Endodermal cell (in vitro differentiated cells): ENCODE measurements around the gene ARRDC1. TPM values are rescaled to one million over a fixed set of nuclear protein-coding genes. Genes with fewer than 3 reads are reported as not detected.
A peak's percentile ranks its signal among the peaks of the same experiment; 100 is the strongest.

Source experiments
- DNase-seq: peaks from one replicate; pipeline ENCODE4 v3.0.0-alpha.2; 2017
- H3K27ac ChIP-seq: 2 replicates; pipeline ENCODE4 v1.5.1; 2013; ENCODE audit warnings: mild to moderate bottlenecking, low read depth, low read length, moderate library complexity
- H3K27me3 ChIP-seq: 2 replicates; pipeline ENCODE4 v1.6.1; 2013; ENCODE audit warnings: mild to moderate bottlenecking, low read length, moderate library complexity; ENCODE audit not compliant: insufficient read depth, control insufficient read depth, poor library complexity, severe bottlenecking
- H3K36me3 ChIP-seq: 2 replicates; pipeline ENCODE4 v1.7.0; 2013; ENCODE audit warnings: mild to moderate bottlenecking, low read length, moderate library complexity; ENCODE audit not compliant: control insufficient read depth, insufficient read depth
- H3K4me1 ChIP-seq: one replicate; pipeline ENCODE4 v1.7.0; 2013; ENCODE audit warnings: low read length; ENCODE audit not compliant: control insufficient read depth, insufficient read depth
- H3K4me3 ChIP-seq: 2 replicates; pipeline ENCODE4 v1.5.1; 2013; ENCODE audit warnings: mild to moderate bottlenecking, low read length, moderate library complexity
- H3K9ac ChIP-seq: 2 replicates; pipeline ENCODE4 v1.6.1; 2013; ENCODE audit warnings: mild to moderate bottlenecking, low read length, moderate library complexity; ENCODE audit not compliant: poor library complexity, severe bottlenecking; ENCODE audit errors: extremely low read depth
- H3K9me3 ChIP-seq: 2 replicates; pipeline ENCODE4 v1.6.1; 2013; ENCODE audit warnings: mild to moderate bottlenecking, low read length, moderate library complexity; ENCODE audit not compliant: control insufficient read depth
- H3K27ac Mint-ChIP-seq: 2 replicates; pipeline ENCODE4 v1.8.0; 2020; ENCODE audit warnings: mixed read lengths
- H3K27me3 Mint-ChIP-seq: 2 replicates; pipeline ENCODE4 v1.8.0; 2021; ENCODE audit warnings: mild to moderate bottlenecking, mixed read lengths; ENCODE audit not compliant: insufficient read depth
- H3K36me3 Mint-ChIP-seq: 2 replicates; pipeline ENCODE4 v1.8.0; 2020; ENCODE audit warnings: low read depth, mixed read lengths
- H3K4me1 Mint-ChIP-seq: 2 replicates; pipeline ENCODE4 v1.8.0; 2020; ENCODE audit warnings: mixed read lengths
- H3K4me3 Mint-ChIP-seq: 2 replicates; pipeline ENCODE4 v1.8.0; 2020; ENCODE audit warnings: mild to moderate bottlenecking, moderate library complexity, mixed read lengths
- H3K9me3 Mint-ChIP-seq: 2 replicates; pipeline ENCODE4 v1.8.0; 2020; ENCODE audit warnings: mild to moderate bottlenecking, mixed read lengths
- WGBS, 2 experiments: methylation state at CpG; one replicate each; pipeline versions ENCODE4 v1.1.5 to v1.1.7; 2013; ENCODE audit warnings: missing lambda C conversion rate in 2 of 2, mixed read lengths in 1 of 2; ENCODE audit not compliant: insufficient coverage in 1 of 2, insufficient read length in 1 of 2; 5-methylcytosine and 5-hydroxymethylcytosine counted together
- total RNA-seq, 2 donors: library from RNA; stranded (reverse); fragmentation: NEBNext Ultra II Directional in 1 of 2; extraction: Animal tissue kit (Norgen Biotek cat#: 25700) in 1 of 2; gene quantifications; 2 replicates in 1 of 2; 3 replicates in 1 of 2; pipeline ENCODE4 v1.2.1, GENCODE V29; 2021
- TF ChIP-seq, protein P1 (sequence below): fragments of 200-600 bp; sonication (generic); conservative IDR thresholded peaks from 2 replicates; pipeline ENCODE4 v1.5.0; 2021; ENCODE audit warnings: antibody characterized with exemption, mild to moderate bottlenecking

The ARRDC1 gene
- total RNA-seq, 2 donors from 2014 or later = 41.5 to 46.2 TPM

DNA sequence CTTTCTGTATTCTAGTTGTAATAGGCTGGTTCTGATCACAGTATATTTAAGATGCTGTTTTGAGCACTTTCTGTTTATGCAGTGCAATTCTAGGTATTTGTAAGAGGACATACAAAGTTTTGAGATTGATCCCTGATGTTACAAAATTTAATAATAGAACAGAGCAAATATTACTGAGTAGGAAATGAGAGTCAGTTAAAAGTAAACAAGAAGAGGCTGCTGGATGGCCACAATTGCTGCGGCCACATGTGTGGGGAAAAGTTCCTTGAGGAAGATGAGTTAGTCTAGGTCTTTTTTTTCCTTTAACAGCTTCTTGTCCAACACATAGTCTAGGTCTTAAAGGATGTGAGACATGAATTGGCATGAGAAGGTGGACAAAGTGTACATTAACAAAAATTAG is 24.6 kb downstream of the ARRDC1 start:
- Mint-ChIP-seq H3K4me1 (peaks cover 15% of the 10 kb centered on the region), H3K27ac (no peak overlapping the region)

DNA sequence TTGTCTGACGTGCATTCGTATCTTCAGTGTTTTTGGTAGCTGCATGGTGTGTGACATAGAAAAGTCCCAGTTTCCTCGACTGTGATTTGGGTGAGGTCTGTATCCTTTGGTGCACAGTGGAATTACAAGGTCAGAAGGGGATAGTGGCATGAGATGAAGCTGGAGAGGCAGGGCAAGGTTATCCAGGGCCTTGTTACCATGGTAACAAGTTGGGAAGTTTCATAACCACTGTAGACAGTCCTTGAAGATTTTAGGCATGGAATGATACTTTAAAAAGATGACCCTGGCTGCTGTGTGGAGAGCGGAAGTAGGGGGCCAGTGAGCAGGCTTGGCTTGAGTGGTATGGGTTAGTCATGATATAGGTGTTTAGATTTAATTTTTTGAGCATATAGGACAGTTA is 25.2 kb downstream of the ARRDC1 start:
- TF ChIP-seq, protein P1, sequence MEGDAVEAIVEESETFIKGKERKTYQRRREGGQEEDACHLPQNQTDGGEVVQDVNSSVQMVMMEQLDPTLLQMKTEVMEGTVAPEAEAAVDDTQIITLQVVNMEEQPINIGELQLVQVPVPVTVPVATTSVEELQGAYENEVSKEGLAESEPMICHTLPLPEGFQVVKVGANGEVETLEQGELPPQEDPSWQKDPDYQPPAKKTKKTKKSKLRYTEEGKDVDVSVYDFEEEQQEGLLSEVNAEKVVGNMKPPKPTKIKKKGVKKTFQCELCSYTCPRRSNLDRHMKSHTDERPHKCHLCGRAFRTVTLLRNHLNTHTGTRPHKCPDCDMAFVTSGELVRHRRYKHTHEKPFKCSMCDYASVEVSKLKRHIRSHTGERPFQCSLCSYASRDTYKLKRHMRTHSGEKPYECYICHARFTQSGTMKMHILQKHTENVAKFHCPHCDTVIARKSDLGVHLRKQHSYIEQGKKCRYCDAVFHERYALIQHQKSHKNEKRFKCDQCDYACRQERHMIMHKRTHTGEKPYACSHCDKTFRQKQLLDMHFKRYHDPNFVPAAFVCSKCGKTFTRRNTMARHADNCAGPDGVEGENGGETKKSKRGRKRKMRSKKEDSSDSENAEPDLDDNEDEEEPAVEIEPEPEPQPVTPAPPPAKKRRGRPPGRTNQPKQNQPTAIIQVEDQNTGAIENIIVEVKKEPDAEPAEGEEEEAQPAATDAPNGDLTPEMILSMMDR = no peak
- peak overlapping the region; percentile 2 for H3K27ac Mint-ChIP-seq
- no peaks in the 10 kb centered on the region for H3K27me3 Mint-ChIP-seq
- Histone ChIP-seq H3K9me3 (no peaks in the 10 kb centered on the region), H3K4me1 (no peaks in the 10 kb centered on the region), H3K27me3 (no peaks in the 10 kb centered on the region), H3K9ac (no peak overlapping the region), H3K36me3 (no peaks in the 10 kb centered on the region), H3K27ac (no peak overlapping the region), H3K4me3 (no peak overlapping the region)
- WGBS, 2 experiments = 83 to 84% methylated on average over 4 of the region's 4 CpGs
- peaks cover 12% of the 10 kb centered on the region for H3K36me3 Mint-ChIP-seq
- H3K4me1 Mint-ChIP-seq = peaks cover 15% of the 10 kb centered on the region
- no peak overlapping the region for H3K4me3 Mint-ChIP-seq
- no peaks in the 10 kb centered on the region for H3K9me3 Mint-ChIP-seq
- DNase-seq = no peak

More for the DNA sequence above, 24.6 kb downstream of the ARRDC1 start:
- Histone ChIP-seq H3K9ac (no peak overlapping the region), H3K27ac (no peak overlapping the region), H3K27me3 (no peaks in the 10 kb centered on the region), H3K9me3 (no peaks in the 10 kb centered on the region), H3K36me3 (peaks cover 4% of the 10 kb centered on the region), H3K4me3 (no peak overlapping the region), H3K4me1 (no peaks in the 10 kb centered on the region)
- no peak for DNase-seq
- Mint-ChIP-seq H3K9me3 (no peaks in the 10 kb centered on the region), H3K36me3 (peaks cover 16% of the 10 kb centered on the region), H3K27me3 (no peaks in the 10 kb centered on the region), H3K4me3 (no peak overlapping the region)
- WGBS, 2 experiments = 95 to 100% methylated on average over 1 of the region's 1 CpG
- TF ChIP-seq, protein P1 = no peak

DNA sequence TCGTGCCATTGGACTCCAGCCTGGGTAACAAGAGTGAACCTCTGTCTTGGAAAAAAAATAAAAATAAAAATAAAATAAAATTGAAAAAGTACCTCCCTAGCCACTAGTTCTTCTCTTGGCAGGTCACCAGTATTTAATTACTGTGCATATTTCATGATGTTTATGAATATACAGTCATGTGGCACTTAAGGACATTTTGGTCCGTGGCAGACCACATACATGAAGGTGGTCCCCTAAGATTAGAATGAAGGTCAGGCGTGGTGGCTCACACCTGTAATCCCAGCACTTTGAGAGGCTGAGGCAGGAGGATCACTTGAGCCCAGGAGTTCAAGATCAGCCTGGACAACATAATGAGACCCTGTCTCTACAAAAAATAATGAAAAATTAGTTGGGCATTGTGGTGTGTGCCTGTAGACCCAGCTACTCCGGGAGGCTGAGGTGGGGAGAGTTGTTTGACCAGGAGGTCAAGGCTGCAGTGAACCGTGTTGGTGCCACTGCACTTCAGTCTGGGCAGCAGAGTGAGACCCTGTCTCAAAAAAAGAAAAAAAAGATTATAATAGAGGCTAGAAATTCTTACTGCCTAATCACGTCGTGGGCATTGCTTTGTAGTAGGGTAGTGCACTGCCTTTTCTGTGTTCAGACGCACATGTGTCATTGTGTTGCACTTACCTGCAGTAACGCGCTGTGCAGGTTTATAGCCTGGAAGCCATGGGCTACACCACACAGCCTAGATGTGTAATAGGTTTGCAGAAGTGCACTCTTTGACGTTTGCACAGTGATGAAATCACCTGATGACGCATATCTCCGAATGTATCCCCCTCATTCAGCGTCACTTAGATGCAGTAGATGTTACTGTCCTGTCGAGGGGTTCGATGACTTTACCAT is 26.1 kb downstream of the ARRDC1 start:
- WGBS, 2 experiments = 95 to 99% methylated on average over 10 to 16 of the region's 16 CpGs
- H3K27me3 ChIP-seq = no peaks in the 10 kb centered on the region
- H3K36me3 Mint-ChIP-seq = peaks cover 14% of the 10 kb centered on the region
- H3K36me3 ChIP-seq = no peaks in the 10 kb centered on the region
- no peak for DNase-seq
- H3K9me3 ChIP-seq = no peaks in the 10 kb centered on the region
- H3K4me1 ChIP-seq = no peaks in the 10 kb centered on the region
- H3K4me3 ChIP-seq = no peak overlapping the region
- no peak overlapping the region for H3K4me3 Mint-ChIP-seq
- H3K27ac Mint-ChIP-seq = peak overlapping the region; percentile 35
- H3K27ac ChIP-seq = no peak overlapping the region
- peaks cover 15% of the 10 kb centered on the region for H3K4me1 Mint-ChIP-seq
- TF ChIP-seq, protein P1 = no peak
- H3K27me3 Mint-ChIP-seq = no peaks in the 10 kb centered on the region
- no peaks in the 10 kb centered on the region for H3K9me3 Mint-ChIP-seq
- no peak overlapping the region for H3K9ac ChIP-seq
